Astrocyte (in vitro differentiated cells and primary cell): ENCODE data around the gene FBXO46.

ENCODE experiments used
- CTCF ChIP-seq: IDR thresholded peaks from 2 replicates; pipeline ENCODE4 v1.5.1; 2011; ENCODE audit warnings: low read depth, mild to moderate bottlenecking, inconsistent platforms, low read length, moderate library complexity; ENCODE audit not compliant: insufficient read depth
- EZH2 ChIP-seq: IDR thresholded peaks from 2 replicates; pipeline ENCODE4 v1.6.1; 2012; ENCODE audit warnings: mild to moderate bottlenecking, low read length, inconsistent platforms; ENCODE audit not compliant: insufficient read depth

GRCh38 chr19:45764945-45765701 lies 34.4 kb upstream of the FBXO46 start:
- TF ChIP-seq CTCF (no peak), EZH2 (no peak)
